NK-92 (cell line): ENCODE data around the gene SPAAR.
"Not testable (repeated sequence)": the region's sequence is repeated elsewhere in the genome, so short reads cannot be mapped to it uniquely, and the experiment has no call there.

Source experiments
- DNase-seq: peaks from one replicate; lab custom pipeline; 2025; ENCODE audit not compliant: unreplicated experiment; lab: John Stamatoyannopoulos, UW

The SPAAR gene, protein sequence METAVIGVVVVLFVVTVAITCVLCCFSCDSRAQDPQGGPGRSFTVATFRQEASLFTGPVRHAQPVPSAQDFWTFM

DNA sequence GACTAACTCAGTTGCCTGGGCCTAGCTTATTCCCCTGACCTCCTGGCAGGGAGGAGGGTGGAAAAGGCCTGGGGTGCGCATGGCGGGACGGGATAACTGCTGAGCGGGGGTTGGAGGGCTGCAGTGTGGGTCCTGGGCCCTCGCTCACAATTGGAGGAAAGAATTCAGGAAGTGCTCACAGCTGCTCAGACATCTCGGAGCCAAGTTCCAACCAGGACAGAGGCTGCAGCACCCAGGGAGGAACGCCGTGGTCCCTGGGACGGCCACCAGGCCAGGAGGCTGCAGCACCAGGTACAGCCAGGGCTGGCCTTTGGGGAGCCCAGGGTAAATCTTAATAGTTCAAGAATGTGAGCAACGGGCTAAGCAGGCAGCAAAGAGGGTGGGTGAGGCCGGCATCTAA, at the start of gene SPAAR:
Gene SPAAR, plus strand, starts transcription at position 217 of the 400 bp plus-strand sequence. CDS start 974 bp downstream, outside the sequence.
- DNase-seq: no peak

DNA sequence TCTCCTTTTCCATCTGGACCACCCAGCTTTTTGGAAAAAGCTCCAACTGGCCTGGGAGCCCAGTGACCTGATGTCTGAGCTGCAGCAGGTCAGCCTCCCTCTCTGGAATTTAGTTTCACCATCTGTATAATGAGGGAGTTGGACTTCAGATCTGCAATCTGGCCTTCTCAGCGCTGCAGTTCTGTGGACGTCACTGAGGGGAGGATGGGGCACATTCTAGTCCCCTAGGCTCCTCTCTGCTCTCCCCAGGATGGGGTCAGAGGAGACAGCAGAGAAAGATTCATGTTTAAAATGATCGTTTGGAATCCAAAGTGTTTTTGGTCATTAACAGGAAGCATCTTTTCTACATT, 49.3 kb upstream of the SPAAR start:
- DNase-seq: no peak

DNA sequence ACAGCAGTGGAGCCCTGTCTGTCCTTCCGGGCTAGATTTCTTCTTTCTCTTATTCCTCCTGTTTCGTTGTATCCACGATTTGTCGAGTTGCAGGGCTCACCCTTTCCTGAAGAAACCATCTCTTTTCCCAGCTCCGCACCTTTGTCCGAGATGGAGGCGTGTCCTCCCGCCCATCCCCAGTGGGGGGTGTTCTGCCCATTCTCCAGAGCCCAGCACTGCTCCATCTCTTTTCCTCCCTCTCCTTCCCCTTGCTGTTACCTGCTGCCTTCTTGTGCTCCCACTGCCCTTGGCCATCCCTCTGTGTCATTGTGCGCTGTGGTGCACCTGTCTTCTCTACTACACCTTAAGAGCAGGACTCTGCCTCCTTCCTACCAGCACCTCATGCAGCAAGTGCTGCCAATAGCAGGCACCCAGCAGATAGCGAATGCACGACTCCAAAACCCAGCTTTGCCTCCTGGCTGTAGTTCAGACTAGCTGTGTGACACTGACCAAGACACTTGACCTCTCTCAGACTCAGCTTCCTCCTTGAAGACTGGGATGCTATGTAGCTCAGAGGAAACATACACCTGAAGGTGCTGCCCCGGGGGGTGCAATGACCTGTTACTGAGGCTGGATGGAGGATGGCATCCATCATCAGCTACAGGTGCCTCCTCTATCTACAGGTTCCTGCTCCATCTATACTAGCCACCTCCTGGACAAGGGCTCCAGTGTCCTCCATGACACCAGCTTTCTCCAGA, 48.0 kb upstream of the SPAAR start:
- DNase-seq: no peak

DNA sequence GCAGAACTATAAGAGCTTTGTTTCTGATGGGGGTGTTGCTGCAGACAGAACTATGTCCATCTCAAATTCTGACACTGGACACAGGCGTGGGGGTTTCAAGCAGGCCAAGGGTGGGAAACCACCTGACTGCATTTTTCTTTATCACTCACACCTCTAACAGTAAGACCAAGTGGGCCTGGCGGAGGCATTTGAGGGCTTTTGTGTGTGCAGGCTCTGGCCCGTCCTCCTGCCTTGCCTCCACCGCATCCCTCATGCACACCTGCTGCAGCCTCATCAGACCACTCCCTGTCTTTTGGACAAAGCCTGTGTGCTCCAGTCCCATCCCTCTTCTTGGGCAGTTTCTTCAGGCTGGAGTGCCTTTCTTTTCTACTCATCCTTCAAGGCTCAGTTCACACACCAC, 47.0 kb upstream of the SPAAR start:
- no peak for DNase-seq

DNA sequence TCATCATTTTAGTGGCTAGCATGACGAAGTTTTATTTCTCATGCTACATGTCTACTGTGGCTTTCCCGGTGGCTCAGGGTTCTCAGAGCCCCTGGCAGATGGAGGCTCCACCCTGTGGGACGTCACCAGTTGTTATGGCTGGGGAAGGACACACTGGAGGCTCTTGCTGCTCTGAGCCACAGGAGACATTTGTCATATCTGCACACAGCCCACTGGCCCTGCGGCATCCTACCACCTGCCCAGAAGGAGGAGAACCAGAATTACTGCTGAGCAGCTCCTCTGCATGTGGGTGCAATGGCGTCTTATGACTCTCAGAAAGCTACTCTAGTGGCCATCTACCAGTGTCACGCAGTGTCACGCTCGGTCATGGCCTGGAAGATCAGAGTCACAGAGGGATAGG, 45.7 kb upstream of the SPAAR start:
- DNase-seq: no peak

DNA sequence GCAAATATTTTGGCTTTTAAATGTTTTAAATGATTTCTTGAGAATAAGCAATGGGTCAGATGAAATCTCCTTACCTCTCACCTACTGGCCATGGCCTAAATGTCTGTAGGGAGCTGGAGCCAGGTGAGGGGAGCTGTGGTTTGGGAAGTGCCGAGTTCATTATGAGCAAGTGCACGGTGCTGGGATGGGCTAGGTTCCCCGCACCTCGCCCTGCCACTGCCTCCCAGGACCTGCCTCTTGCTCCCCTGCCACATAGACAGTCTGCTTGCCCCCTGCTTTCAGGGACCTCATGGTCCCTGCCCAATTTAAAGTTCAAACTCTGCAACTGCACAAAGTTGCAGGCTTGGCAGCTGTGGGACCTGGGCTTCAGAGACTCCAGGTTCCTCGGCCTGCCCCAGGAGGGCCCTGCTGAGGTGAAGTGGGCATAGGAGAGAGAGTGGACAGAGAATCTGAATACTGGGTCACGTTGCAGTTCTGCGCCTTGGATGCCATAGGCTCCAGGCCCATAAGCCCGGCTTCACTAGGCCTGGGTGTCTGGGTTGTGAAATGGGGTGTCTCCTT, 44.5 kb upstream of the SPAAR start:
- no peak for DNase-seq

DNA sequence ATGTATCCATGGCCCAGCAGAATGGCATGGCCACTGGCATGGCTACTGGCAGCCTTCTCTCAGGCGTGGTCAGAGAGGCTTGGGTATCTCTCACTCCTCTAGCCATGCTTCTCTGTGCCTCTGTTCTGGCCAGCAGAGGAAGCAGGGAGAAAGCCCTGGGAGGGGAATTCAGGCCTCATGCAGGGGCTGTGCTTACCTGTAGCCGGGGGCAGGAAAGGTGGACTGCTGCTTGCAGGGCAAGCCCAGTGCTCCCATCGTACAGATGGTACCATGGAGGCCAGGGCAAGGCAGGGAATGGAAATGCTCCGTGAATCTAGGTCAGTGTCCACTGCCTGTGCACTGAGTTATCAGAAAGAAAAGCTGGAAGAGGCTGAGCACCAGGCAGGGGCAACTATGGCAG, 41.8 kb upstream of the SPAAR start:
- no peak for DNase-seq

DNA sequence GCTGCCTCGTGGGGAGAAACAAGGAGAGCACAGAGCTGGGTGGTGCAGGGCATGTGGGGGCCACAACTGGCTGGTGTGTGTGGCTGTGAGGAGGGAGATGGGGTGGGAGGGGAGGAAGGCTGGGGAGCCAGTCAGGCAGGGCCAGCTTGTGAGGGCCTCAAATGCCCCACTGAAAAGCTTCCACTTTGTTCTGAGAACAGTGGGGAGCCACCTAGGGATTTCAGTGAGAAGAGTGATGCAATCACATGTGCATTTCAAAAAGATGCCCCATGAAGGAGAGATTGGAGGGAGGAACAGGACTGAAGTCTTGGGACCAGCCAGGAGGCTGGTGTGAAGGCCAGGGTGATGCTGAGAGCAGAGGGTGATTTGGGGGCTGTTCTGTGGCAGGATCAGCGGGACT, 40.4 kb upstream of the SPAAR start:
- DNase-seq: no peak

DNA sequence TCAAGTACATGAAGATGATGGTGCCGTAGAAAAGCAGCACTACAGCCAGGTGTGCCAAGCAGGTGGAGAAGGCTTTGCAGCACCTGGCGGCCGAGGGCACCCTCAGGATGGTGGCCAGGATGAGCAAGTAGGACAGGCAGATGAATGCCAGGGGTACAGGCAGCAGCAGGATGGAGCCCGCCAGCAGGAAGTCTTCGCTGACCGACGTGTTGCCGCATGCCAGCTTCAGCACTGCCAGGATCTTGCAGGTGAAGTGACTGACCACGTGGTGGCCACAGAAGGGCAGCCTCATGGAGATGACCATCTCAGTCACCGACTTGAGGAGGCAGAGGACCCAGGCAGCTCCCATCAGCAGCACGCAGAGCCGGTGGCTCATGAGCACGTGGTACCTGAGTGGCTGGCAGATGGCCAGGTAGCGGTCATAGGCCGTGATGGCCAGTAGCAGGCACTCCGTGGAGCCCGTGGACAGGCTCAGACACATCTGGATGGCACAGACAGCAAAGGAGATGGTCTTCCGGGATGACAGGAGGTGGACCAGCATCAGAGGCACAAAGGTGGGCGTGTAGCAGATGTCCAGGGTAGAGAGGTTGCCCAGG, 39.6 kb upstream of the SPAAR start:
- DNase-seq: no peak

DNA sequence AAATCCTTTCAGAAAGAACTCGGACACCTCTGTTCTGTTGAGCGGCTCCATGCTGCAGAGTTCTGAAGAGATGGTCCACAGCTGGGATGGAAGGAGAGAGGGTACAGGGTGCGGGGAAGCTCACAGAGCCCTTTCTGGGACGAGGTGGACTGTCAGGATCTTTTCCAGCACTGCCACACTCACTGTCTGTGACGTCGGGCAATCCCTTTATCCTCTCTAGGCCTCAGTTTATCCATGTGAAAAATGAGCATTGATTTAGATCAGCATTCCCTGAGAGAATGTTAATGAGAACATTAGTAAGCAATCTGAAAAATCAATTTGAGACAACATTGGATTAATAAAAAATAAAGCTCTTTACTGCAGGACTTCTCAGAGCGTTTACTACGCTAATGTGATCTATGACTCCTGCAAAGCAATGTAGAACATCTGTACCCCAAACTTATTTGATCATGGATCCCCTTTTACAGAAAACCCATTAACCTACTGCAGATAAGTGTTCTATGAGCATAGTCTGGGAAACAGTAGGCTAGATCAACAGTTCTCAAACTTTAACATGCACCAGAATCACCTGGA, 38.9 kb upstream of the SPAAR start, which contains the start of gene OR13J1:
Gene OR13J1, minus strand, starts transcription at position 51 of the 573 bp plus-strand sequence. Its CDS starts 0 bp downstream, at position 51.
- DNase-seq: no peak

DNA sequence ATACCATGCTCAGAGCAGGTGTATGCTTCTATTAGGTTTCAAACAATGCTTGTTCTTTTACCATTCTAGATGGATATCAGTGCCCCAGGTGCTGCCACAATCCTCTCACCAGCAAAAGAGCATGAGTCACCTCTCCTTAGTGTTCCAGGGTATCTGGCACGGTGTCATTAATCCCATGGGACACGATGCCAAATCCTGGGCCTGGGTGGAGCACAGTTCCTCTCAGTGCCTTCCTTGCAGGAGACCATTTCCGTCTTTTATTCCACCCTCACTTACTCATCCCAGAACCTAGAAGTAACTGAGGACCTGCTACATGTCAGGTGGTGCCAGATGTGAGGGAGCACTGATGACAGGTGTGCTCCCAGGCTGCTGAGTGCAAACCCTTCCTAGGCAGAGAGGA, 37.7 kb upstream of the SPAAR start:
- no peak for DNase-seq

DNA sequence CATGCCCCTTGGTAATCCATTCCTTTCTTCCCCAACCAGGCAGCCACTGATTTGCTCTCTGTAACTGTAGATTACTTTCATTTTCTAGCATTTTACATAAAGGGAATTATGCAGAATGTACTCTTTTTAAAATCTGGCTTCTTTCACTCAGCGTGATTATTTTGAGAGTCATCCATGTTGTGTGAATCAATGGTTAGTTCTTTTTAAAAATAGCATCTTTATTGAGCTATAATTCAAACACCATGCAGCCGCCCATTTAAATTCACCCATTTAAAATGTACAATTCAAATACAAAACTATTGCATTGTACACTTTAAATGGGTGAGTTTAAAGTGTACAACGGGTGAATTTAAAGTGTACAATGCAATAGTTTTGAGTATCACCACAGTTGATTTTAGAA, 36.8 kb upstream of the SPAAR start:
- no peak for DNase-seq

DNA sequence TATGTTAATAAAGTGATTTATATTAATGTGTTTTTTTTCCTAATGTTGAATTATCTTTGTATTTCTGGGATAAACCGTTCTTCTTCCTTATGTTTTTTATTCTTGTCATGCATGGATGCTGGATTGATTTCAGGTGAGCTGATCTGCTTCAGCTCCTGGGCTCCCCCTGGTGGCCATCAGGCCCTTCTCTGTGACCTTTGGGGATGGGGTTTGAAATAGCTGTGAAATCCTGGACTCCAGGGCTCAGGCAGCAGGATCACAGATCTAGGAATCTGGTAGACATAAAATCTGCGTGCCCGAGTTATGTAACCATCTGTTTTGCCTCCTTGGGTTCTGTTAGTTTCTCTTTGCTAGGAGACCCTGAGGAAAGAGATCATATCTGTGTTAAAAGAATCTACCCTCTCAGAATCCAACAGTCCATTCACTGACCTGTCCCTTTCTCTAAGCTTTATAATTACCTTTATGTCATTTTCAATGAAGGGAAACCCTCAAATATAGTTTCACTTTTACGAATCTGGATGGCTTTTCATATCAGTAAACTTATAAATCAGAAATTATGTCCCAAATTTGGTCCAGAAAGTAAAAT, 26.9 kb upstream of the SPAAR start:
- peak; percentile 19 for DNase-seq

DNA sequence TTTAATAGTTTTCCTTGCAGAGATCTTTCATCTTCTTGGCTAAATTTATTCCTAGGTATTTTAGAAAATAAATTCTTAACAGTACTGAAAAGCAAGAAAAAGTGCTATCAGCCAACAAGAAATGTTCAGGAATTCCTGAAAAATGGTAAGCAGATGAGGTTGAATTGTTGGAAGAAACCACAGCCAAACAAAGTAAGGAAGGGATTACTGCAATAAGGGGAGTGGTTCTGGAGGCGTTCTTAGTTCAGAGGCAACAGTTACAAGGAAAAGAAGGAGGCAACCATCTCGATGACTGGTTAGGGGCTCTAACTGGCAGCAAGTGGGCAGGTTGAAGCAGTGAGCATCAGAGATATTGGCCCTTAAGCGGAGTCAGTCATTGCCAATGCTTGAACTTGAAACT, 26.3 kb upstream of the SPAAR start:
- DNase-seq: no peak

DNA sequence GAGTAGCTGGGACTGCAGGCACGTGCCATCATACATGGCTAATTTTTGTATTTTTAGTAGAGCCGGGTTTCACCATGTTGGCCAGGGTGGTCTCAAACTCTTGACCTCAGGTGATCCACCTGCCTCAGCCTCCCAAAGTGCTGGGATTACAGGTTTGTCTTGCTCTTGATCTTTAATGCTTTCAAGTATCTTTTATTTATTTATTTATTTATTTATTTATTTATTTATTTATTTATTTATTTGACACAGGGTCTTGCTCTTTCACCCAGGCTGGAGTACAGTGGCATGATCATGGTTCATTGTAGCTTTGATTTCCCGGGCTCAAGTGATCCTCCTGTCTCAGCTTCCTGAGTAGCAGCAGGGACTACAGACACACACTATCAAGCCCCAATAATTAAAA, 24.4 kb upstream of the SPAAR start:
- DNase-seq: not testable (repeated sequence)

DNA sequence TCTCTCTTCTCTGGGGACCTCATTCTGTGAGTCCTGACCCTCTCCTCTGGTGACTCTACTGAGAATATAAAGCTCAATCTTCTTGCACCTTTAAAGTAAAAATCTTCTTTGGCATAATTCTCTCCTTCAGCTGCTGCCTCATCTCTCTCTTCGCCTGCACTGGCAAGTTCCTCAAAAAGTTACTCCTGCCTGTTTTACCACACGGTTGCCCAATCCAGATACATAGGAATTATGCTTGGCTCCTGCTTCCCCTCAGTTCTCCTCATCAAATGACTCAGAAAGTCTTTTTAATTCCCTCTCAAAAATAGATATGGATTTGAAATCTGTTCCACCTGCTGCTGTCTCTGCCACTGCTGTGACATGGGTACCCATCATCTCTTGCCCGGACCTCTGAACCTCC, 17.6 kb upstream of the SPAAR start:
- DNase-seq: no peak

DNA sequence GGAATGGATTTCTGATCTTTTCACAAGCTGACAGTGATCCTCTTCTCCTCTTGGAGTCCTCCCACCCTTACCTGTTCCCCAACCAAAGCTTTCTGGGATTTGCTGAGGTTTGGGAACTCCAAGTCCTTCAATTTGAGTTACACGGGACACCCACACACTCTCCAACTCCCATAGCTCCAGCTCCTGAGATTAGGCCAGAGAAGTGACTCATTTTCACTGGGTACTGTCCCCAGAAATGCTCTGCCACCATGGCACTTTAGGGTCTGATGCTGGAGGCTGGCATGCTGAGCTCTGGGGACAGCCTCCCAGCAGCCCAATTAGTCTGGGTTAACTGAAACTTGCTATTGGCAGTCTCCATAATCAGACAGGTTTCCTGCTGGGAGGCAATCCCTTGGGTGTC, 17.2 kb upstream of the SPAAR start:
- DNase-seq: no peak

DNA sequence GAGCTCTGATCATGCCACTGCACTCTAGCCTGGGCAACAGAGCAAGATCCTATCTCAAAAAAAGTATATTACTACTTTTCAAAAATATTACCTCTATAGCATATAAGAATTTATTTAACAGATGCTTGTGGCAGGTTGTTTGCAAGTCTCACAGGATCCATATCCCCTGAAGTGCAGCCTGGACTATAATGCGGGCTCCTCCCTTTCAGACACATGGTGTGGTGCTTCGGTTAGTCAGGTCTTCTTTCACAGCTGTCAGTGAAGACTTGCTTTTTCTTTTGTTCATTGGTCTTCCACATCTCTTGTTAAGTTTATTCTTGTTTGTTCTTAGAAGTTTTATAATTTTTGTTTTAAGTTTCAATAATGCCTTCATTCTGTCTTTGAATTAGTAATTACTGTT, 12.7 kb upstream of the SPAAR start:
- DNase-seq: no peak

DNA sequence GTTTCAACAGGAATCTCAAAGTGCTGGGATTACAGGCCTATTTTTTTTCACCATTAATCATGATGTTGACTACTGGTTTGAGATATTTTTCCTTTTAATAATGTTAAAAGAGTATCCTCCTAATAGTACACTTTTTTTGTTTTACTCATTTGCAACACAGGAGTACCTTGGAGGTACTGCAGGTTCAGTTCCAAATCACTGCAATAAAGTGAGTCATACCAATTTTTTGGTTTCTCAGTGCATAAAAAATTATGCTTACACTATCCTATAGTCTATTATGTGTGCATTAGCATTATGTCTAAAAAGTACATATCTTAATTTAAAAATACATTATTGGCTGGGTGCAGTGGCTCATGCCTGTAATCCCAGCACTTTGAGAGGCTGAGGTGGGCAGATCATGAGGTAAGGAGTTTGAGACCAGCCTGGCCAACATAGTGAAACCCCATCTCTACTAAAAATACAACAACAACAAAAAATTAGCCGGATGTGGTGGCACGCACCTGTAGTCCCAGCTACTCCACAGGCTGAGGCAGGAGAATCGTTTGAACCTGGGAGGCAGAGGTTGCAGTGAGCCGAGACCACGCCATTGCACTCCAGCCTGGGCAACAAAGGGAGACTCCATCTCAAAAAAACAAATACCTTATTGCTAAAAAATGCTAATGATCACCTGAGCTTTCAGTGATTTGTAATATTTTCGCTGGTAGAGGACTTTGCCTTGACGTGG, 11.8 kb upstream of the SPAAR start:
- not testable (repeated sequence) for DNase-seq

DNA sequence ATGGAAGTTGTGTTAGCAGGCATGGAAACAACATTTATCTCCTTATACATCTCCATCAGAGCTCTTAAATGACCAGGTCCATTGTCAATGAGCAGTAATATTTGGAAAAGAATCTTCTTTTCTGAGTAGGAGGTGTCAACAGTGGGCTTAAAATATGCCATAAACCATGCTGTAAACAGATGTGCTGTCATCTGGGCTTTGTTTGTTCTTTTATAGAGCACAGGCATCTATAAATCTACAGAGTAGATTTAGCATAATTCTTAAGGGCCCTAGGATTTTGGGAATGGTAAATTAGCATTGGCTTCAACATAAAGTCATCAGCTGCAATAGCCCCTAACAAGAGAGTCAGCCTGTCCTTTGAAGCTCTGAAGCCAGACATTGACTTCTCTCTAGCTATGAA, 11.0 kb upstream of the SPAAR start:
- DNase-seq: no peak

DNA sequence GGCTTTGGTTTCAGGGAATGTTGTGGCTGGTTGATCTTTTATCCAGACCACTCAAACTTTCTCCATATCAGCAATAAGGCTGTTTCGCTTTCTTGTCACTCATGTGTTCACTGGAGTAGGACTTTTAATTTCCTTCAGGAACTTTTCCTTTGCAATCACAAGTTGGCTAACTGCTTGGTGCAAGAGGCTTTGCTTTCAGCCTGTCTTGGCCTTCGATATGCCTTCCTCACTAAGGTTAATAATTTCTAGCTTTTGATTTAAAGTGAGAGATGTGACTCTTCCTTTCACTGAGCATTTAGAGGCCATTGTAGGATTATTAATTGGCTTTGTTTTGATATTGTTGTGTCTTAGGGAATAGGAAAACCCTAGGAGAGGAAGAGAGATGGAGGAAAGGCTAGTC, 10.3 kb upstream of the SPAAR start:
- no peak for DNase-seq
